Measurements from ENCODE around the gene BRD9. TPM values are rescaled to one million over a fixed set of nuclear protein-coding genes. Genes with fewer than 3 reads are reported as not detected.

Gene BRD9
- total RNA-seq, 4 donors from 2014 or later, result 29.6 to 91.3 (median 37.9) TPM

GRCh38 chr5:819078-819477 lies 73.5 kb downstream of the BRD9 start:
- Histone ChIP-seq H3K27ac (no peak overlapping the region), H3K9me3 (no peaks in the 10 kb centered on the region), H3K27me3 (no peaks in the 10 kb centered on the region), H3K36me3 (no peaks in the 10 kb centered on the region), H3K4me3 (no peak overlapping the region), H3K4me1 (no peaks in the 10 kb centered on the region)
- no peak for TF ChIP-seq POLR2AphosphoS5 (IDR thresholded peaks at IDR 0.05)
- TF ChIP-seq CTCF (IDR thresholded peaks at IDR 0.05), result no peak
- no peak for TF ChIP-seq EP300 (IDR thresholded peaks at IDR 0.05; ENCODE audit: low read depth)
- TF ChIP-seq POLR2A (IDR thresholded peaks at IDR 0.05), result no peak
- intact Hi-C loops (cut with DNase I; ENCODE audit: low total_unique reads), result no loop called here
- no peak for DNase-seq
- in situ Hi-C loops (cut with MboI; ENCODE audit: low pct_ligation_motif_present in 1 of 4, low pct_unique_long_range_greater_than_20kb in 1 of 4, low sequenced_read_pairs in 3 of 4), result no loop called here
- WGBS, 2 donors (ENCODE audit: low coverage in 1 of 2), result 80 to 100% methylated on average over 1 to 3 of the region's 3 CpGs

- in situ Hi-C loops (cut with MboI; ENCODE audit: low pct_ligation_motif_present in 1 of 4, low pct_unique_long_range_greater_than_20kb in 1 of 4, low sequenced_read_pairs in 3 of 4), result no loop called here
These were observed 76.4 kb downstream of the BRD9 start for GRCh38 chr5:816176-816575.

GRCh38 chr5:815449-815848 lies 77.2 kb downstream of the BRD9 start:
- in situ Hi-C loops (cut with MboI; ENCODE audit: low pct_ligation_motif_present in 1 of 4, low pct_unique_long_range_greater_than_20kb in 1 of 4, low sequenced_read_pairs in 3 of 4), result no loop called here
- DNase-seq, result no peak
- Histone ChIP-seq H3K36me3 (no peaks in the 10 kb centered on the region), H3K27me3 (no peaks in the 10 kb centered on the region), H3K27ac (no peak overlapping the region), H3K4me3 (no peak overlapping the region), H3K9me3 (no peaks in the 10 kb centered on the region), H3K4me1 (no peaks in the 10 kb centered on the region)
- 92 to 100% methylated on average over 3 of the region's 3 CpGs for WGBS, 2 donors (ENCODE audit: low coverage in 1 of 2)
- intact Hi-C loops (cut with DNase I; ENCODE audit: low total_unique reads), result no loop called here
- no peak for TF ChIP-seq EP300 (IDR thresholded peaks at IDR 0.05; ENCODE audit: low read depth)
- TF ChIP-seq CTCF (IDR thresholded peaks at IDR 0.05), result no peak
- TF ChIP-seq POLR2A (IDR thresholded peaks at IDR 0.05), result no peak
- no peak for TF ChIP-seq POLR2AphosphoS5 (IDR thresholded peaks at IDR 0.05)

More at GRCh38 chr5:816176-816575, 76.4 kb downstream of the BRD9 start:
- TF ChIP-seq POLR2A (IDR thresholded peaks at IDR 0.05) (no peak), CTCF (IDR thresholded peaks at IDR 0.05) (no peak), EP300 (IDR thresholded peaks at IDR 0.05; ENCODE audit: low read depth) (no peak), POLR2AphosphoS5 (IDR thresholded peaks at IDR 0.05) (no peak)
- Histone ChIP-seq H3K27me3 (no peaks in the 10 kb centered on the region), H3K4me3 (no peak overlapping the region), H3K27ac (no peak overlapping the region), H3K4me1 (no peaks in the 10 kb centered on the region), H3K9me3 (no peaks in the 10 kb centered on the region), H3K36me3 (no peaks in the 10 kb centered on the region)
- no peak for DNase-seq
- intact Hi-C loops (cut with DNase I; ENCODE audit: low total_unique reads), result no loop called here
- WGBS, 2 donors (ENCODE audit: low coverage in 1 of 2), result 92 to 94% methylated on average over 9 to 15 of the region's 15 CpGs

Other genes with a start within 250 kb of the BRD9 start
- gene TPPP, start 199.4 kb downstream of the BRD9 start, total RNA-seq, result 10 to 100 TPM in 1 of 4 donors, 1 to 10 TPM in 3; 2.2 to 40.6 (median 4.1) TPM
- gene ZDHHC11B, start 108.1 kb downstream of the BRD9 start, total RNA-seq, result 10 to 100 TPM in 1 of 4 donors, 1 to 10 TPM in 2, not detected in 1; 1.1 to 18.9 (median 2.4) TPM
- 10 to 100 TPM in 2 of 4 donors, 1 to 10 TPM in 2; 1.2 to 15.0 (median 10.6) TPM for gene ZDHHC11, start 41.8 kb downstream of the BRD9 start, total RNA-seq
- 1 to 10 TPM in 2 of 4 donors, under 1 TPM in 1, not detected in 1; 0.41 to 4.1 (median 2.2) TPM for gene TRIP13, start 83 bp upstream of the BRD9 start, total RNA-seq
- gene NKD2, start 116.0 kb upstream of the BRD9 start, total RNA-seq, result under 1 TPM in 2 of 4 donors, not detected in 2; 0.41 to 0.80 TPM
- gene SLC12A7, start 219.3 kb upstream of the BRD9 start, total RNA-seq, result 100 to 1,000 TPM in 1 of 4 donors, 10 to 100 TPM in 3; 60.7 to 144 (median 61.4) TPM

Data from transverse colon (tissue), 4 donors.